ENCODE results near the gene ZDHHC3.

DNA sequence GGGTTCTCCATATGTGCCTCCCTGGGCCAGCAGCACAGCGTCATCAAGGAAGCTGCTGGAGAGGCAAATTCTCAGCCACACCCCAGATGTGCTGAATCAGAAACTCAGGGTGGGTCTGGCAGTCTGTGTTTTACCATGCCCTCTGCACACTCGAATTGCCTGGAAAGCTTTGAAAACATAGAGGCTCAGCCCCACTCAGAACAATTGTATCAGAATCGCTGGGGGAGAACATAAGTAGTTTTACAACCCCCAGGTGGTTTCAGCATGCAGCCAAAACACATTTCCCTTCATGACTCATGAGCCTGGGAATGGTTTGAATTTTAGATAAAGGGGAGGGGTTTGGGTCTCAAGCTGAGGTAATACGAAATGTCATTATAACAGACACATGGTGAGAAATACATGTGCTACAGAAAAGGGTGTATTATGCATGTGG, 92.0 kb downstream of the ZDHHC3 start:
- TF ChIP-seq POLR2AphosphoS5 (IDR thresholded peaks at IDR 0.05; ENCODE audit: low read depth, low read length): no peak
- TF ChIP-seq SIN3A (IDR thresholded peaks at IDR 0.05; ENCODE audit: borderline replicate concordance, insufficient read depth, low read length): no peak
